Iris pigment epithelial cell (primary cell): Measurements from ENCODE around the gene SOX18.

Experiments
- DNase-seq: peaks from one replicate; pipeline ENCODE4 v3.0.0-alpha.2; 2011; ENCODE audit warnings: low read depth

Gene SOX18

DNA sequence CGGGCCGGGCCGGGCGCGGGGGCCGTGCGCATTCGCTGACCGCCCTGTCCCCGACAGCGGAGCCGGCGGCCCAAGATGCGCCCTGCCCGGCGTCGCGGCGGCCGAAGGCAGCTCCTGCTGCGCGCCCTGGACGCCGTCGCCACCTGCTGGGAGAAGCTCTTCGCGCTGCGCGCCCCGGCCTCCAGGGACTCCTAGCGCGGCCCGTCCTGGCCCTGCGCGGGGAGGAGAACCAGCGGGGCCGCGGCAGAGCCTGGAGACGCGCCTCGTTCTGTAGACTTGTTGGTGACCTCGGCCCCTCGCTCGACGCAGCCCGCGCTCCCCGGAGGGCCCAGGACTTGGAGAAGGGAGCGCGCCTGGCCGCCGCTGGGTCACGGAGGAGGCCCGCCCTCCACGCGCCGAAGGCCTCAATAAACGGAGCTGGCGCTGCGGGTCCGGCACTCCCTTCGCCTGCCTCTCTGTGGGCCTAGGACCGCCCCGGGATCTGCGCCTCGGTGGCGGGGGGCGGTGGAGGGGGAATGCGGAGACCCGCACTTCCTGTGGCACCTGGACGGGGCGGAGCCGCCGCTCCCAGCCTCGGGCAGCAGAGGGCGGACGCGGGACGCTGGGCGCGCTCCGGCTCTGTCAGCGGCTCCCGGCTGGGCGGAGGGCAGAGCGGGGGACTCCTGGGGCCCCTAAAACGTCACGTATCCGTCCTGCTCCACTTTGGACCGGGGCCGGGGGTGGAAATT lies 10.7 kb downstream of the SOX18 start:
- peak; percentile 81 for DNase-seq

- no peak for DNase-seq
These were observed 11.2 kb downstream of the SOX18 start for GRCh38 chr20:64038224-64038564.

DNA sequence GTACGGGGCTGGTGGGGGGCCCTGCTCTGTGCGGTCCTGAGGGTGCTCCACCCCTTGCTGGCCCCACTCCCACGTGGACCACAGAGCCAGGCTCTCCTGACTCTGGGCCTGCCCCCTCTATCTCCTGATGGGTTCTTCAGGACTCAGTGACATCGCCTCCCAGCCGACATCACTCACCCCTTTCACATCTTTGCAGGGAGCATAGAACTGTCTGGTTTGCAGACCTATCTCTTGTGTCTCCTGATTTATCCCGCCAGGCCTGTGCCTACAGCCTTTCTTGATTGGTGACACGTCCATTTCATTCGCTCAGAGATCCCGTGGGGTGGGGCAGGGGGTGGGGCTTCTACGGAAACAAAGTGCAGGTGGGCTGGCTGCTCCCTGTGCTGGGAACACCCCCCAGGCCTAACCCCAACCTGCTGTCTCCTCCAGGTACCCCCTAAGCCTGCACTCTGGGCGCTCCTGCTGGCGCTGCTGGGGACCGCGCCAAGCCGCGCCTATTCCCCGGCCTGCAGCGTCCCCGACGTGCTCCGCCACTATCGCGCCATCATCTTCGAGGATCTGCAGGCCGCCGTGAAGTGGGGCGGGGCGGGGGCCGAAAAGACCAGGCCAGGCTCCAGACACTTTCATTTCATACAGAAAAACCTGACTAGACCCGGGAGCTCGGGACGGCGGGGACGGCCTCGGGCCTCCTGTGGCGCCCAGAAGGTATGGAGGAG lies 11.8 kb downstream of the SOX18 start:
- DNase-seq: no peak

GRCh38 chr20:64037199-64037497 lies 12.3 kb downstream of the SOX18 start:
- no peak for DNase-seq

GRCh38 chr20:64036346-64037198 lies 12.9 kb downstream of the SOX18 start:
- no peak for DNase-seq

- DNase-seq: no peak
These were observed 13.5 kb downstream of the SOX18 start, which contains the start of gene C20orf204 for GRCh38 chr20:64035933-64036345. C20orf204 (plus strand) TSS chr20:64036182; CDS start chr20:64036324, 142 bp downstream.

DNA sequence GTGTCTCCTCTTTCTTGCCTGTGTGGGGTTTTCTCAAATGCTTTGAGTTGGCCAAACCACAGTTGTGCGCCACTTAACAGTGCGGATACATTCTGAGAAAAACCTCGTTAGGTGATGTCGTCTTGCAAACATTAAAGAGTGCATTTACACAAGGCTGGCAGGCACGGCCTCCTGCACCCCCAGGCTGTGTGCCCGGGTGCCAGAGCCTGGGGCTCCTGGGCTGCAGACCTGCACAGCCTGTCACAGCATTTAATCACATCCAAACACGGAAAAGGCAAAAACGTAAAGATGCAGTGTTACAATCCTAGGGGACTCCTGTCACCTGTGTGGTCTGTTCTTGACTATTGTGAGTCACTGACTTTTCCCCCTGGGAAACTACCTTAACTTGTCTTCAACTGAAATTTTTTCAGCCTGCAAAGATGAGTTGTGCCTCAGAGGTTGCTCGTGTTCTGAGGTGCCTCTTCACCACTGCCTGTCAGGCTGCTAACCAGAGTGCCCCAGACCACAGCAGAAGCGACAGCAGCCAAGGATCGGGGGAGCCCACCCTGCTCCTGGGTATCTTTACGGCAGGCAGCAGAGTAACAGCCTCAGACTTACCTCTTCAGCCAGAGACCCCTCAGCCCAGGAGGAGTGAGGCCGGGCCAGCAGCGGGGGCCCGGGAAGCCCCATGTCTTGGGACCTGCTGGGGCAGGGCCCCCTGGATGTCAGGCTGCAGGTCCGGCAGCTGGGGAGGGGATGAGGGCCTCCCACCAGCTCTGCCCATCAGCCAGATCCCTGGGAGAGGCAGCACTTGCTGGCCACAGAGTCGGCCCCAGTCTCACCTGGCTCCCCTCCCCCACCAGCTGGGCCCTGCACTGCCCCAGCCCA lies 14.1 kb downstream of the SOX18 start:
- no peak for DNase-seq

DNA sequence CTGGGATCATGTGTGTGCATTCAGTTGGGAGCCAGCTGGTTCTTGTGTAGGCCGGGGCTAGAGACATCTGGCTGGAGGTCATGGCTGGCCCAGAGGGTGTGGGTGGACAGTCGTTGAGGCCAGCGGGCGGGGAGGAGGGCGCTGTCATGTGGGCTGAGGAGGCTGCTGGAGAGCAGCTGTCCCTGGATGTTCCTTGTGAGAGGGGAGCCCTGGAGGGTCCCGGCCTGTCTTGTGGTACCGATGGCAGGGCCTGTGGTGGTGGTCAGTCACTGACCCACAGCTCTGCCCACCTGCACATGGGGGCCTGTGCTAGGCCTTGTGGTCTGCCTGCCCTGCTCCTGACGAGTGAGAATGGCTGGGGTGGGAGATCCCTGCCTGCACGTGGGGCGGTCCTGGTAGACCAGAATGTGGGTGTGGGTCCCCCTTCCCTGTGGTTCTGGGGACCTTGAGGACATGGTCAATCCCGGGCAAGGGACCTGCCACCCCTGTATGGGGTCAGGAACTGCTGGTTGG lies 15.4 kb downstream of the SOX18 start:
- no peak for DNase-seq

GRCh38 chr20:64032706-64033624 lies 16.5 kb downstream of the SOX18 start:
- DNase-seq: no peak

- DNase-seq: no peak
These were observed 17.6 kb downstream of the SOX18 start for GRCh38 chr20:64031822-64032314.

DNA sequence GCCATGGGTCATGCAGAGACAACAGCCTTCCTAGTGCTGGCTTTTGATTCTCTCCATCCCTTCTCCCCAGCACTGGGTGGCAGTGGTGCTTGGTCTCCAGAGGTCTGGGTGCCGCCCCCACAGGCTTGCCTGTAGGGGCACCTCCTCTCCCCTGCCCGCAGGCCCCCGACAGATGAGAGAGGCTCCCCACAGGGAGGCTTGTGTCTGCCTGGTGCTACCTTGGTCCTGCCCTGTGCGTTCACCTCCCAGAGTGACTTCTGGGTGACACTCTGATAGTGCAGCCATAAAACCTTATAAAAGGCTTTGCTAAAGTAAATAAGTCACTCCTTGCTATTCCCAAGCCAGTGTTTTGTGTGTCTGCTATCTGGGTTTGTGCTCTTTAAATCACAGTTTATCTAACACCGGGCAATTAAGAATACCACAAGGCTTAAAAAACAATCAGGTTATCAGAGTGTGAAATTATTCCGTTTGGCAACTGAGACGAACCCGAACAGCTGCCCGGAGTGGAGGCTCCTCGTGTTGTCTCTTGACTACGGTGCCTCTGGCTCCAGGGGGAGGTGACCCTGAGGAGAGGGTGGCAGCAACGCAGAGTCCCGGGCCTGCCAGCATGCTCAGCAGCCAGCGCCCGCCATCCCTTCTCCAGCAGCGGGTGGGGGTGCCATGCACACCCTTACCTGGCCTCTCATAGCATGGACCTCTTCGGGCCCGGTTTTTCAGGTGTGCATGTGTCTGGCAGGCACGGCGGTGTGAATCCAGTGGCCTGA lies 18.9 kb downstream of the SOX18 start:
- DNase-seq: no peak

DNA sequence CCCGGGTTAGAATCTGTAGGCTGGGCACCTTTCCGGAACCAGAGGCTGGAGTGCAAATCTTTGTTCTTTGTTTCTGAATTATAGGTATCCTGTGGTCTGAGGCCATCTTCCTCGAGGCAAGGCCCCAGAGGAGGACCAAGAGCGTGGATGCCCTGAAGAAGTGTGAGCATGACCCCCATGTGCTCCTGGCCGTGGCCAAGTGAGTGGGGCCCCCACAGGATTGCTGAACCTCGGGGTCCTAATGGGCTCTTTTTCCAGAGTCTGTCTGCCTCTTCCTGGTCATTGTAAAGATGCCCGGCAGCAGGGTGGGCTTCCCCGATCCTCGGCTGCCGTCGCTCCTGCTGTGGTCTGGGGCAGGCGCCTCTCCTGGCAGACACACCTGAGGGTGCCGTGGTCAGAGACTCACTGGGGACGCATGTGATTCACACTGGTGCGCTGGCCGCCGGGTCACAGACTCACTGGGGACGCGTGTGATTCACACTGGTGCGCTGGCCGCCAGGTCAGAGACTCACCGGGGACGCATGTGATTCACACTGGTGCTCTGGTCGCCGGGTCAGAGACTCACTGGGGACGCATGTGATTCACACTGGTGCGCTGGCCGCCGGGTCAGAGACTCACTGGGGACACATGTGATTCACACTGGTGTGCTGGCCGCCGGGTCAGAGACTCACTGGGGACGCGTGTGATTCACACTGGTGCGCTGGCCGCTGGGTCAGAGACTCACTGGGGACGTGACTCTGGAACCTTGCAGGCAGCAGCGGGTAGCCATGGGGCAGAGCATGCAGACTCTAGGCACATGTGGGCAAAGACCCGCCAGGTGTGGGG lies 19.9 kb downstream of the SOX18 start:
- no peak for DNase-seq

- no peak for DNase-seq
These were observed 21.3 kb downstream of the SOX18 start for GRCh38 chr20:64027981-64028685.

DNA sequence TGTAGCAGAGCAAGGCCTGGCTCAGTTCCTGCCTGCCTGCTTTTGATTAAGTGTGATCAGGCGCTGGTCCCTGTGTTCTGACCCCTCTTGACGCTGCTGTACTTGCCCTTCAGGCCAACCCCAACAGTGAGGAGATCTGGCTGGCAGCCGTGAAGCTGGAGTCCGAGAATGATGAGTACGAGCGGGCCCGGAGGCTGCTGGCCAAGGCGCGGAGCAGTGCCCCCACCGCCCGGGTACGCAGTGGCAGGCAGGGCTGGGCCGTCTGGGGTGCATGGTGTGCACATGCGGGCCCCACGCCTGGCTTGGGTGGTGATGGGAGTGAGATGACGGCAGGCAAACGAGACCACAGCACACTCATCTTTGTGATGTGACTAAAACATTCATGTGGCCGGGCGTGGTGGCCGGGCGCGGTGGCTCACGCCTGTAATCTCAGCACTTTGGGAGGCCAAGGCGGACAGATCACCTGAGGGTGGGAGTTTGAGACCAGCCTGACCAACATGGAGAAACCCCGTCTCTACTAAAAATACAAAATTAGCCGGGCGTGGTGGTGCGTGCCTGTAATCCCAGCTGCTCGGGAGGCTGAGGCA lies 23.5 kb downstream of the SOX18 start:
- no peak for DNase-seq

DNA sequence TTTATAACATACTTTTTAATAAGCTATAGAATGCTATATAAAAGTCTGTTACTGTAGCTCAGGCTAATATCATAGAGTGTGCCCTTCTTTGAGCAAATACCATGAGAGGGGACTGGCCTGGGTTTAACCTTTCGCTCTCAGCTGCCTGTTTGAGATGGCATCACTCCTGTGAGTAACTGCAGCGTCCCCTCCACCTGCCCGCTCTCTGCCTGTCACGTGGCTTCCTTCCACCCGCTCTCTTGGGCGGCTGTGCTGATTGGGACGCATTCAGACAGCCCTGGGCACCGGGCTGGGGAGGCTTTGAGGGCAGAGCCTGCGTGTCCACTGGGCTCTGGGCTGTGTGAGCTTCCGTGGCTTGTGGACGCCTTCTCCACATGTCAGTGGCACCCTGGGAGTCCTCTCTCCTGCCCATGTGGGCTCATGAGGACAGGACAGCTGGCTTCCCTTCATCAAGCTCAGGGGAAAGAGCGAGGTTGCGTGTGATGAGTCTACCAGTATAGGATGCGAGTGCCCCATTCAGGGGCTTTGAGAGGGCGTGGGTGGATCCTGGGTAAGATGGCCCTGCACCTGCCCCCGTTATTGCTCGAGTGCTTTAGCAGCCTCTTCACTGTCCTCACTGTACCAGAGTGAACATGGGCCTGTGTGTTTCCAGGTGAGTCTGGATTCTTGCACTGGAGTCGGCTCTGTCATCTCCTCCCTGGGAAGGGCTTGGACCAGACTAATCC lies 24.2 kb downstream of the SOX18 start:
- no peak for DNase-seq

GRCh38 chr20:64024141-64024990 lies 25.1 kb downstream of the SOX18 start:
- DNase-seq: no peak
